ENCODE results near the gene KCNMB3. TPM values are rescaled to one million over a fixed set of nuclear protein-coding genes. Genes with fewer than 3 reads are reported as not detected.

KCNMB3 gene
- total RNA-seq, 1 experiment from 2014 or later, result 2.3 TPM

- no peaks in the 10 kb centered on the region; the same call in 1 of the 2 replicates for H3K36me3 ChIP-seq (ENCODE audit: low read depth, low read length)
- no peak for DNase-seq
- H3K4me3 ChIP-seq (ENCODE audit: low read length), result no peak overlapping the region
- no peak overlapping the region for H3K27ac ChIP-seq (ENCODE audit: low read length)
- H2AFZ ChIP-seq (ENCODE audit: low read length), result no peak overlapping the region
- no peaks in the 10 kb centered on the region for H3K79me2 ChIP-seq (ENCODE audit: low read length)
- H3F3A ChIP-seq (ENCODE audit: low read length, unreplicated experiment), result no peaks in the 10 kb centered on the region
- no peaks in the 10 kb centered on the region for H3K9me2 ChIP-seq (replicated peaks; ENCODE audit: low read length)
- no peak overlapping the region for H3K9ac ChIP-seq (ENCODE audit: low read length)
- H3K4me2 ChIP-seq (ENCODE audit: low read length), result no peak overlapping the region
- intact Hi-C loops (cut with micrococcal nuclease), result no loop called here
- POLR2A ChIA-PET (ENCODE audit: unreplicated experiment), result no interaction called here
- H3K9me3 ChIP-seq (ENCODE audit: low read length), result no peaks in the 10 kb centered on the region
- CTCF ChIA-PET, result no interaction called here
- ATAC-seq, result no peak
- H3K27me3 ChIP-seq (ENCODE audit: low read length), result no peaks in the 10 kb centered on the region
- no peaks in the 10 kb centered on the region for H3K4me1 ChIP-seq (ENCODE audit: insufficient read depth, low read length)
- BruUV-seq (replicated peaks), result no TSS peak
- H4K20me1 ChIP-seq (ENCODE audit: low read length), result no peaks in the 10 kb centered on the region
- TF ChIP-seq EZH2 (IDR thresholded peaks at IDR 0.05; ENCODE audit: low read length, unreplicated experiment) (no peak), EZH2phosphoT487 (IDR thresholded peaks at IDR 0.05; ENCODE audit: borderline replicate concordance, low read length) (no peak), CTCF (conservative IDR thresholded peaks at IDR 0.05; ENCODE audit: low read depth, low read length) (no peak)
These were observed 14.1 kb downstream of the KCNMB3 start for GRCh38 chr3:179236669-179237301.

DNA sequence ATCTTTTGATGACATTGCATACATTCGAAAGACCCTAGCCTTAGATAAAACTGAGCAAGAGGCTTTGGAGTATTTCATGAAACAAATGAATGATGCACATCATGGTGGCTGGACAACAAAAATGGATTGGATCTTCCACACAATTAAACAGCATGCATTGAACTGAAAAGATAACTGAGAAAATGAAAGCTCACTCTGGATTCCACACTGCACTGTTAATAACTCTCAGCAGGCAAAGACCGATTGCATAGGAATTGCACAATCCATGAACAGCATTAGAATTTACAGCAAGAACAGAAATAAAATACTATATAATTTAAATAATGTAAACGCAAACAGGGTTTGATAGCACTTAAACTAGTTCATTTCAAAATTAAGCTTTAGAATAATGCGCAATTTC is 16.7 kb downstream of the KCNMB3 start:
- TF ChIP-seq EZH2 (IDR thresholded peaks at IDR 0.05; ENCODE audit: low read length, unreplicated experiment), result no peak
- no peak for TF ChIP-seq EZH2phosphoT487 (IDR thresholded peaks at IDR 0.05; ENCODE audit: borderline replicate concordance, low read length)
- no peak for TF ChIP-seq CTCF (conservative IDR thresholded peaks at IDR 0.05; ENCODE audit: low read depth, low read length)
- CTCF ChIA-PET, result no interaction called here
- Histone ChIP-seq H4K20me1 (ENCODE audit: low read length) (no peaks in the 10 kb centered on the region), H3K27ac (ENCODE audit: low read length) (no peak overlapping the region), H3K4me3 (ENCODE audit: low read length) (no peak overlapping the region), H2AFZ (ENCODE audit: low read length) (no peak overlapping the region), H3K36me3 (ENCODE audit: low read depth, low read length) (no peaks in the 10 kb centered on the region; the same call in 1 of the 2 replicates), H3K4me2 (ENCODE audit: low read length) (no peak overlapping the region), H3F3A (ENCODE audit: low read length, unreplicated experiment) (no peaks in the 10 kb centered on the region), H3K9me2 (replicated peaks; ENCODE audit: low read length) (no peaks in the 10 kb centered on the region), H3K9ac (ENCODE audit: low read length) (no peak overlapping the region), H3K79me2 (ENCODE audit: low read length) (no peaks in the 10 kb centered on the region), H3K9me3 (ENCODE audit: low read length) (no peaks in the 10 kb centered on the region), H3K27me3 (ENCODE audit: low read length) (no peaks in the 10 kb centered on the region), H3K4me1 (ENCODE audit: insufficient read depth, low read length) (no peaks in the 10 kb centered on the region)
- POLR2A ChIA-PET (ENCODE audit: unreplicated experiment), result no interaction called here
- DNase-seq, result no peak
- intact Hi-C loops (cut with micrococcal nuclease), result no loop called here
- no TSS peak for BruUV-seq (replicated peaks)
- no peak for ATAC-seq

DNA sequence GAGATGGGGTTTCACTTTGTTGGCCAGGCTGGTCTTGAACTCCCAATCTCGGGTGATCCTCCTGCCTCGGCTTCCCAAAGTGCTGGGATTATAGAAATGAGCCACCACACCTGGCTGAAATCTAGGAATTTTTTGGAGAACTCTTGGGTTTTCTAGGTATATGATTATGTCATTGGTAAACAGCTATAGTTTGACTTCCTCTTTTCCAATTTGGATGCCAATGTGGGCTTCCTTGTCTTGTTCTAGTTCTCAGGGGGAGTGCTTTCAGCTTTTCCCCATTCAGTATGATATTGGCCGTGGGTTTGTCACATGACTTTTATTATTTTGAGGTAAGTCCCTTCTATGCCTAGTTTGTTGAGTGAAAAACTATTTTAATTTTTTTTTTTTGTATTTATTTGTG is 17.9 kb downstream of the KCNMB3 start:
- Histone ChIP-seq H3K9me3 (ENCODE audit: low read length) (no peaks in the 10 kb centered on the region), H2AFZ (ENCODE audit: low read length) (no peak overlapping the region), H3K27me3 (ENCODE audit: low read length) (no peaks in the 10 kb centered on the region), H3K9me2 (replicated peaks; ENCODE audit: low read length) (no peaks in the 10 kb centered on the region), H3K4me3 (ENCODE audit: low read length) (no peak overlapping the region), H4K20me1 (ENCODE audit: low read length) (no peaks in the 10 kb centered on the region), H3K36me3 (ENCODE audit: low read depth, low read length) (no peaks in the 10 kb centered on the region; the same call in 1 of the 2 replicates), H3K4me1 (ENCODE audit: insufficient read depth, low read length) (no peaks in the 10 kb centered on the region), H3K79me2 (ENCODE audit: low read length) (no peaks in the 10 kb centered on the region), H3K9ac (ENCODE audit: low read length) (no peak overlapping the region), H3F3A (ENCODE audit: low read length, unreplicated experiment) (no peaks in the 10 kb centered on the region), H3K27ac (ENCODE audit: low read length) (no peak overlapping the region), H3K4me2 (ENCODE audit: low read length) (no peak overlapping the region)
- TF ChIP-seq EZH2 (IDR thresholded peaks at IDR 0.05; ENCODE audit: low read length, unreplicated experiment) (no peak), EZH2phosphoT487 (IDR thresholded peaks at IDR 0.05; ENCODE audit: borderline replicate concordance, low read length) (no peak), CTCF (conservative IDR thresholded peaks at IDR 0.05; ENCODE audit: low read depth, low read length) (no peak)
- DNase-seq, result no peak
- BruUV-seq (replicated peaks), result no TSS peak
- no peak for ATAC-seq
- ChIA-PET CTCF (no interaction called here), POLR2A (ENCODE audit: unreplicated experiment) (no interaction called here)
- intact Hi-C loops (cut with micrococcal nuclease), result no loop called here
